EH (cell line): ENCODE results near the gene HIVEP3.
A peak's percentile ranks its signal among the peaks of the same experiment; 100 is the strongest.

Source experiments
- DNase-seq: peaks from one replicate; pipeline ENCODE4 v3.0.0-alpha.2; 2015; ENCODE audit warnings: low read depth

HIVEP3 gene

GRCh38 chr1:41613689-41614574 lies 304.8 kb downstream of the HIVEP3 start:
- peak; percentile 82 for DNase-seq

DNA sequence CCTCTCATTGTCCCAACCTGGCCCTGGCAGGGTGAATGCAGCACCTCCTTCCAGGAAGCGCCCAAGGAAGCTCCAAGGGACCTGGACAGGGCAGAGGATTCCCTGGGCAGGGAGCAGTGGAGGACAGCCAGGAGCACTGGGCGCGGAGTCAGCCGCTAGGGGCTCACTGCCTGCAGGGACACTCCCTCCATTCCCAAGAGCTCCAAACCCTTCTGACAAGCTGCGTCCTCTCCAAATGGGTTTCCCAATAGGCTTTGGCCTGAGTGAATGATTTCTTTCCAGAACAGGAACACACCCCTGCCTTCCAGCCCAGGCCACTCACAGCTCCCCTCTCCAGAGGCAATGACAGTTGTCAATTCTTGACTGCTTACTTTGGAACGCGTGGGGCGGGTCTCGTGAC lies 305.8 kb downstream of the HIVEP3 start:
- DNase-seq = no peak

GRCh38 chr1:41611932-41612450 lies 306.7 kb downstream of the HIVEP3 start:
- no peak for DNase-seq

DNA sequence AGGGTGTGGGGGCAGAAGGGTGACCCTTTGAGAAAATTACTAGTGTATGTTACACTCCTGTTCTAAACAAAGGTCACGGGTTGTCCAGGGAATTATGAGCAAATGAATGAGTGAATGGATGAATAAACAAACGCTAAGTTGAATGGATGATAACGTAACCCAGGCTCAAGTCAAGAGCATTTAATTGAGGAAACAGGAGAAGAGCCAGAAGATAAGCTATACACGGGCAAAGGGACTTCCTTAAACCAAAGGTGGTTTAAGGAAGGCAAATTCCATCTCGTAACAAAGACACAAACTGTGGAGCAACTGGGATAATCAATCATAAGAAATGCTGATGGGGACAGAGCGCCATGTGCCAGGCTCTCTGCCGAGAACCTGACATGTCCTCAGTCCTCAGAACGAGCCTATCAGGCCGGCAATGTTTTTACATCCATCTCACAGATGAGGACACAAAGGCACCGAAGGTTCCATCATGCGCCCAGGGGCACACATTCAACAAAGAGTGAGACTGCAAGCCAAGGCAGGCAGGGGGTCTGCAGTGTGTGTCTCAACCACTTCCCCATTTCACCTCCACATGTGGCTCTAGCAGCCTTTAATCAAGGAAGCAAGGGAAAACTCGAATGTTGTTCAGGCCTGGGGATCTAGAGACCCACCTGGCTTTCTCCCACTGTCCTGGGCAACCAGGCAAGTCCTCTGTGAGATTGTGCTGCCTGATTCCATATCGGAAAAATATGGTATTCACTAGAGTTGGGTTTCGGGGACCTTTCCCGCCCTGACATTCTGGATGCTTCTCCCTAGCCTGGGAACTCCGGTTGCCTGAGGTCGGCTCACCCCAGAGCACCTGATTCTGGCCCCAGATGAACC lies 307.4 kb downstream of the HIVEP3 start:
- no peak for DNase-seq

GRCh38 chr1:41610361-41610760 lies 308.4 kb downstream of the HIVEP3 start:
- no peak for DNase-seq

- DNase-seq = no peak
Measured at GRCh38 chr1:41609166-41609883, 309.4 kb downstream of the HIVEP3 start.

- DNase-seq = no peak
Measured at GRCh38 chr1:41608211-41608610, 310.5 kb downstream of the HIVEP3 start.

GRCh38 chr1:41607808-41608207 lies 310.9 kb downstream of the HIVEP3 start:
- no peak for DNase-seq

GRCh38 chr1:41599912-41600311 lies 318.8 kb downstream of the HIVEP3 start:
- peak; percentile 47 for DNase-seq

- no peak for DNase-seq
Measured at GRCh38 chr1:41598325-41598724, 320.4 kb downstream of the HIVEP3 start.

DNA sequence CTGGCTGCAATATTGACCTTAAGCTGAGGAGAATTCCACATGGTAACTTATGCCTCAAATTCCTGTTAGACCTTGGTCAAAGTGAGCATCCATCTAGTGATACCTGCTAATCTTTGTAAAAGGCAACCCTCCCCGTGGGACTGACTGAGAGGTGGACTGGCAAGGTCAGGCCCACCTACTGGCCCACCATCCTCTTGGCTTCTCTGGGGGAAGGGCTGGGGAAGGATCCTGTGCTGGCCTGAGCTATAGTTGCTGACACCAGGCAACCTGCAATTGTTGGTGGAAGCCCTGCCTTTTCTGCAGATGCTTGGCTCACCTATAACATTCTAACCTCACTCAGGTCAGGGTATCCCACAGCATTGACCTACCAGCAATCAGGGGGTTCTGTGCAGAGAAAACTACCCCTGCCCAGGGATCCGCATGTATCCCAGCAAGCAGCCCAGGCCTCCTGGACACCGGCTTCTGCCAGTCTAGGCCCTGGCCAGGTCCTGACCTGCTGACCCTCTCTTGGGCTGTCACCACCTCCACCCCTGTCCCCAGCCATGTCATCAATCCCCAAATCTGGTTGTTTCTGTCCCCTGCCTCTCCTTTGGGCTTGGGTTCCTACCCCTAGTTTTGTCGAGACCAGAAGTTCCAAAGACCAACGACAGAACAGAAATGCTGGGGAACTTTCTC lies 326.1 kb downstream of the HIVEP3 start:
- DNase-seq = no peak

- no peak for DNase-seq
Measured at GRCh38 chr1:41591891-41592290, 326.8 kb downstream of the HIVEP3 start.

DNA sequence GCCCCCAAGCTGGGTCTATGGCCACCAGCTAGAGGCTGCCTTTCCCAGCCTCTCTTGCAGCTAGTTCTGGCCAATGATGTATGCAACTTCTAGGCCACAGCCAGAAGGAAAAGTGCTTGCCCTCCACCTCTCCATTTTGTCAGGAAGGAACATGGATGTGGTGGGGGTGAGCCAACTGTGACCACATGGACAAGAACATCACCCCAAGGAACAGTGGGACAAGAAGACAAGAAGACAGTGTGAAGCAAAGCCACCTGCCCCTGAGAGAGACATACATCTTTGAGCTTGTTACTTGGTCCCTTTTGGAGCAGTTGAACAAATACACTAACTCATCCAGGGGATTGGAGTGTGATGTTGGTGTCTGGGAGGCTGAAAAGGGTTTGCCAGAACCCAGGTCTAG lies 328.4 kb downstream of the HIVEP3 start:
- DNase-seq = no peak

GRCh38 chr1:41589395-41589794 lies 329.3 kb downstream of the HIVEP3 start:
- no peak for DNase-seq

GRCh38 chr1:41588334-41588875 lies 330.3 kb downstream of the HIVEP3 start:
- no peak for DNase-seq

GRCh38 chr1:41587791-41588190 lies 330.9 kb downstream of the HIVEP3 start:
- no peak for DNase-seq

DNA sequence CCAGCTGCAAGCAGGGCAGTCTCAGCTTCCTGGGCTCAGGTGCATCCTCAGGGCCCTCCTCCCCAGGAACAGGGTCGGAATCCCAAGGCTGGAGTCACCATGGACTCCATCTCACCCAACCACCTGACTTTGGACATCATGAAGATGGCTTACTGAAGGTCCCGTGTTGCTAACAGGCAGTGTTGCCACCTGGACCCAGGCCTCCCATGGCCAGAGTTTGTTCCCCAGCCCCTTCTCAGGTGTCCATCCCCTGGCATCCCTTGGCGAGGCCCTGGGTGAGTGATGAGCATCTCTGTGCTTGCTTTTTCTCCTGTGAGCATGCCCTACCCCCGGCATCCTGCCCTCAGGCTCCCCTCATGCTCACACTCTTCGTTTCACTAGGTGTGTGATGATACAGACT lies 332.5 kb downstream of the HIVEP3 start:
- no peak for DNase-seq

DNA sequence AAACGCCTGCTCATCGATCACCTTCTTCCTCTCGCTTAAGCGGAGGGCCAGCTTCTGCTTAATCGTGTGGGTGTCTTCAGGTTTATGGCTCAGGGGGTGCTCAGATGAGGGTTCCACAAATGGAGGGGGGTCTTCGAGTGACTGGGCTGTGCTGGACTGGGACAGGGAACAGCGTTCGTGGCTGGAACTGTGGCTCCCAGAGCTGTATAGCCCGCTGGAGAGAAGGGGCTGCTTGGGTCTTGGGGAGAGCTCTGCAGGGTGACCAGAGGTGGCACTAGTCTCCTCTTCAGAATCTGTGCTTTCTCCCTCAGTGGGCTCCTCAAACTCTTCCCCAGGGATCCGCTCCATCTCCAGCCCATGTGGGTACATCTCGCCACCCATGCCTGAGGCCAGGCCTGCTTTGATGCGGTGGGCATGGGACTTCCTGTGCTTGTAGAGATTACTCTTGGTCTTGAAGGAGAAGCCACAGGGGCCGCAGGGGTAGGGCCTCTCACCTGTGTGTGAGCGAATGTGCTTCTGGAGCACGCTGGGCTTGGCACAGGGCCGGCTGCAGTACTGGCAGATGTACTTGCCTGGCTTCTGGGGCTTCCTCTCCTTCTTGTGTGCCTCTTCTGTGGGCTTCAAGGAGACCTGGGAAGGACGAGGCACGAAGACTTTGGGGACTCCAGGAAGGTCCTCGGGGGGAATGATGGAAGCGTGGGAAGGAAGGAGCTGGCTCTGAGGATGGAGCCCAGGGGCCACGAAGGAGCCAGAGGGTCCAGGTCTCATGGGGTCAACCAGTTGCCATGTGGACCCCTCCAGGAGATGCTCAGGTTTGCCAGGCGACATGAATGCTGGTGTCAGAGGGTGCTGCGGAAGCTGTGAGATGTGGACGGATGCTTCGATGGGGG lies 334.8 kb downstream of the HIVEP3 start:
- no peak for DNase-seq

DNA sequence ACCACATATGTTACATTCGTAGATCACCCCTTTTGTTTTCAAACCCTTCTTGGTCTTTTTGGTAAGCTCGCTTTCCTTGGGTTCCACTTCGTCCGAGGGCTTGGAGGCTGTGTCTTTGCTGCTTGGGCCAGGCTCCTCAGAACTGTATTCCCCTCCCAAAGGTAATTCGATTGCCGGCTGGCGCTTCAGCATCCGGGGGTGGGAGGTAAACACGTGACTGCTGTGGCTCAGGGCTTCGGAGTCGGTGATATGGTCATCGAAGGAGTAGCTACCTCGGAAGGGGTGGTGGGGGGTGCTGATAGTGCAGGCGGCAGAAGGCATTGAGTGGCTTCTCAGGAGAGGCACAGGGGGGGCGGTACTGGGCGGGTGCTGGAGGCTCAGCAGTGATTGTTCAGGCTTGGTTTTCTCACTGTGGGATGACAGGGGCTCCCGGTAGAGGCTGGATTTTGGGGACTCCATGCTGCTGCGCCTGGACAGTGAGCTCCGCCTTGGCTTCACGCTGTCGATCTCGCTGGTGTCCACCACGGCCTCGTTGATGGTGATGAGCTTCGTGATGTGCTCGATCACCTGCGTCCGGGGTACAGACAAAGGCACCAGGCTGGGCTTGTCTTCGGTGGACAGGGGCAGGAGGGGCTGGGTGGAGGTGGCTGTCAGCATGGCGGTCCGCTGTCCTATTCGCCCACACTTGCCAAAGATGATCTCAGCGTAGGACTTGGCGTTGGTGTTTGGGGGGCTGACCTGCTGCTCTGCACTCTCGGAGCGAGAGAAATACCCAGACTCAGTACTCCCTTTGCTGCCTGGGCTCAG lies 335.7 kb downstream of the HIVEP3 start:
- DNase-seq = no peak
